ENCODE data around the gene IL6R.

DNA sequence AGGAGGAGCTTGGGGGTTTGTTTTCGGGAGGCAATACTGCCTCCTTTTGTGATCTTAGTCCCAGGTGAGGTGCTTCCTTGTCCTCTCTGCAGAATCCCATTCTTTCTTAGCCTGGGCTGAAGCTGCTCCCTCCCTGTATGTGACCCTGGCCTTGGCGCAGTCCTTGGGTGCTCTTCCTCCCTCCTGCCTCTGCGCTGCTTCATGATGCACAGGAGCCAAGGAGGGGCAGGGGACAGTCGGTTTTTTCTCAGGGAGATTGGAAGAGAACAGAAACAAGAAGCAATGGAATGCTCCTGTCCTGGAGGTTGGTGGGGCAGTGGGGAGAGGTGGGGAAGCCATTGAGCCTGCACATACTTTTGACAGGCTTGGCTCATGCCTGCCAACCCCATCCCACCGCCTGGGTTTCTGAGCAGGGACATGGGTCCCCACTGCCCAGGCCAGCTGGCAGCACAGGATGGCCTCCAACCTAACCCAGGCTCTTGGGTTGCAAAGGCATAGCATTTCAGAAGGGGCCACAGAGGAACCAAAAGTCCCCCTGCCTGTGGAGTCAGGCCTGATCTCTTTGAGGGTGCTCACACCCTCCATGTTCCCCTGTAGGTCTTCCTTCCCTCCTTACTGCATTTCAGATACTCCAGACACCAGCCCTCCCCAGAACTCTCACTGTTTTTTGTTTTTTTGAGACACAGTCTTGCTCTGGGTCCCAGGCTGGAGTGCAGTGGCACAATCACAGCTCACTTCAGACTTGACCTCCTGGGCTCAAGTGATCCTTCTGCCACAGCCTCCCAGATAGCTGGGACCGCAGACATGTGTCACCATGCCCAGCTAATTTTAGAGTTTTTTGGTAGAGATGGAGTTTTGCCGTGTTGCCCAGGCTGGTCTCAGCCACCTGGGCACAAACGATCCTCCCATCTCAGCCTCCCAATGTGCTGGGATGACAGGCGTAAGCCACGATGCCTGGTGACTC lies 16.1 kb downstream of the IL6R start:
- TF ChIP-seq, protein P1, sequence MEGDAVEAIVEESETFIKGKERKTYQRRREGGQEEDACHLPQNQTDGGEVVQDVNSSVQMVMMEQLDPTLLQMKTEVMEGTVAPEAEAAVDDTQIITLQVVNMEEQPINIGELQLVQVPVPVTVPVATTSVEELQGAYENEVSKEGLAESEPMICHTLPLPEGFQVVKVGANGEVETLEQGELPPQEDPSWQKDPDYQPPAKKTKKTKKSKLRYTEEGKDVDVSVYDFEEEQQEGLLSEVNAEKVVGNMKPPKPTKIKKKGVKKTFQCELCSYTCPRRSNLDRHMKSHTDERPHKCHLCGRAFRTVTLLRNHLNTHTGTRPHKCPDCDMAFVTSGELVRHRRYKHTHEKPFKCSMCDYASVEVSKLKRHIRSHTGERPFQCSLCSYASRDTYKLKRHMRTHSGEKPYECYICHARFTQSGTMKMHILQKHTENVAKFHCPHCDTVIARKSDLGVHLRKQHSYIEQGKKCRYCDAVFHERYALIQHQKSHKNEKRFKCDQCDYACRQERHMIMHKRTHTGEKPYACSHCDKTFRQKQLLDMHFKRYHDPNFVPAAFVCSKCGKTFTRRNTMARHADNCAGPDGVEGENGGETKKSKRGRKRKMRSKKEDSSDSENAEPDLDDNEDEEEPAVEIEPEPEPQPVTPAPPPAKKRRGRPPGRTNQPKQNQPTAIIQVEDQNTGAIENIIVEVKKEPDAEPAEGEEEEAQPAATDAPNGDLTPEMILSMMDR (IDR thresholded peaks at IDR 0.05; ENCODE audit: low read length), result no peak
- no peak for TF ChIP-seq EZH2 (optimal IDR thresholded peaks at IDR 0.05; ENCODE audit: low read depth, low read length)

Data from MM.1S (cell line).